Endothelial cell of umbilical vein (primary cell): ENCODE data around the gene TBC1D24. TPM values are rescaled to one million over a fixed set of nuclear protein-coding genes. Genes with fewer than 3 reads are reported as not detected.

Experiments used
- BruUV-seq: library from RNA; stranded (reverse); fragments of 400-500 nt; replicated peaks from 2 replicates; lab custom pipeline; 2021; lab: Mats Ljungman, UMichigan
- CTCF ChIA-PET: fragments of 300-600, 350-600 bp; sonication (Branson Sonifier 250); formaldehyde crosslinking; loops from one replicate; lab custom pipeline; 2021; ENCODE audit warnings: antibody characterized with exemption, inconsistent platforms; lab: Charles Lee
- POLR2A ChIA-PET: fragments of 300-600, 350-600 bp; sonication (Branson Sonifier 250); formaldehyde crosslinking; loops from one replicate; lab custom pipeline; 2021; ENCODE audit warnings: antibody characterized with exemption, inconsistent platforms; lab: Charles Lee
- DNase-seq: peaks from one replicate; pipeline ENCODE4 v3.0.0-alpha.2; 2011; ENCODE audit warnings: low read depth, low spot score
- FAIRE-seq: peaks from 2 replicates; lab custom pipeline; 2011; peaks lifted over from hg19 to GRCh38; lab: Jason Lieb, UNC
- H2AFZ ChIP-seq: 2 replicates; pipeline ENCODE4 v1.6.0; 2012; ENCODE audit warnings: low read depth, low read length, control low read depth, inconsistent platforms
- H3K27ac ChIP-seq: 2 replicates; pipeline ENCODE4 v1.5.1; 2011; ENCODE audit warnings: low read depth, mild to moderate bottlenecking, control low read depth, low read length, moderate library complexity; ENCODE audit not compliant: insufficient read depth
- H3K27me3 ChIP-seq, 2 experiments: 2 replicates each; pipeline versions ENCODE4 v1.6.0 to v1.6.1; 2011; ENCODE audit warnings: low read length in 2 of 2, mixed read lengths in 1 of 2; ENCODE audit not compliant: control insufficient read depth in 2 of 2, insufficient read depth in 2 of 2
- H3K36me3 ChIP-seq, 2 experiments: 2 replicates in 1 of 2; 3 replicates in 1 of 2; pipeline ENCODE4 v1.5.1; 2011; ENCODE audit warnings: low read length in 2 of 2, mild to moderate bottlenecking in 1 of 2, moderate library complexity in 1 of 2; ENCODE audit not compliant: control insufficient read depth in 2 of 2, insufficient read depth in 2 of 2; ENCODE audit errors: extremely low read depth in 1 of 2
- H3K4me1 ChIP-seq: 3 replicates; pipeline ENCODE4 v1.5.1; 2011; ENCODE audit warnings: mild to moderate bottlenecking, low read length; ENCODE audit not compliant: control insufficient read depth, insufficient read depth; ENCODE audit errors: extremely low read depth
- H3K4me2 ChIP-seq: 2 replicates; pipeline ENCODE4 v1.6.1; 2011; ENCODE audit warnings: low read length, control low read depth, mixed read lengths; ENCODE audit not compliant: insufficient read depth
- H3K4me3 ChIP-seq, 3 experiments: fragments of 200-600 bp in 1 of 3; sonication (generic), shearing (Covaris generic) in 1 of 3; replicated peaks in 1 of 3; 2 replicates each; pipeline ENCODE4 v1.5.1; 2011 to 2016; ENCODE audit warnings: control low read depth in 3 of 3, low read length in 3 of 3, mild to moderate bottlenecking in 2 of 3, inconsistent platforms in 1 of 3, low read depth in 1 of 3, moderate library complexity in 1 of 3; ENCODE audit not compliant: insufficient read depth in 1 of 3
- H3K79me2 ChIP-seq: 2 replicates; pipeline ENCODE4 v1.6.0; 2012; ENCODE audit warnings: low read length, inconsistent platforms; ENCODE audit not compliant: control insufficient read depth, insufficient read depth
- H3K9ac ChIP-seq: replicated peaks from 2 replicates; pipeline ENCODE3; 2011; ENCODE audit warnings: low read length, control low read depth; ENCODE audit not compliant: insufficient read depth; ENCODE audit errors: extremely low read depth
- H3K9me1 ChIP-seq: replicated peaks from 3 replicates; pipeline ENCODE4 v1.6.0; 2011; ENCODE audit warnings: mild to moderate bottlenecking, low read length; ENCODE audit not compliant: control insufficient read depth, insufficient read depth; ENCODE audit errors: extremely low read depth
- H3K9me3 ChIP-seq: replicated peaks from 2 replicates; pipeline ENCODE4 v1.5.1; 2012; ENCODE audit warnings: low read length, inconsistent platforms; ENCODE audit not compliant: control insufficient read depth, insufficient read depth
- H4K20me1 ChIP-seq: replicated peaks from 2 replicates; pipeline ENCODE3; 2011; ENCODE audit warnings: mild to moderate bottlenecking, low read length; ENCODE audit not compliant: control insufficient read depth, insufficient read depth; ENCODE audit errors: extremely low read depth
- GATA2 ChIP-seq: IDR thresholded peaks from 2 replicates; pipeline ENCODE4 v1.7.0; 2011; ENCODE audit warnings: low read depth, mild to moderate bottlenecking, moderate library complexity, mixed read lengths, low read length; ENCODE audit not compliant: insufficient read length, insufficient read depth
- JUN ChIP-seq: IDR thresholded peaks from 2 replicates; pipeline ENCODE4 v1.6.1; 2011; ENCODE audit warnings: borderline replicate concordance, low read depth; ENCODE audit not compliant: insufficient read length, insufficient read depth
- MYC ChIP-seq: IDR thresholded peaks from one replicate; pipeline ENCODE4 v1.6.1; 2011; ENCODE audit warnings: mild to moderate bottlenecking, low read depth, low read length
- POLR2A ChIP-seq: IDR thresholded peaks from 2 replicates; pipeline ENCODE4 v1.6.1; 2012; ENCODE audit warnings: low read depth, mild to moderate bottlenecking, control low read depth, low read length
- dilution Hi-C: fragments of 300-500 bp; cut with MboI; formaldehyde crosslinking; loops from one replicate; pipeline ENCODE4 v1.15.0; 2019; ENCODE audit warnings: low sequenced_read_pairs; ENCODE audit not compliant: extremely low pct_ligation_motif_present
- intact Hi-C: fragments of 100-400 bp; cut with micrococcal nuclease; formaldehyde crosslinking; loops from one replicate; pipeline ENCODE4 v1.10.0; 2022
- polyA plus RNA-seq, 4 experiments: library from polyadenylated mRNA; depleted of rRNA in 3 of 4; stranded (reverse) in 3 of 4; unstranded in 1 of 4; fragments of >200 nt; gene quantifications; 2 replicates each; pipeline versions ENCODE4 v1.2.1 to v1.2.3, GENCODE V29; 2011 to 2012; ENCODE audit warnings: missing spikeins in 1 of 4
- total RNA-seq: library from RNA; stranded (reverse); gene quantifications from 2 replicates; pipeline ENCODE4 v1.2.3, GENCODE V29; 2021
- TF ChIP-seq, protein P1 (sequence below), 2 donors: IDR thresholded peaks; 1 replicate in 1 of 2; 2 replicates in 1 of 2; pipeline ENCODE4 v1.5.1; 2011; ENCODE audit warnings: low read length in 2 of 2, mild to moderate bottlenecking in 2 of 2, moderate library complexity in 2 of 2, control low read depth in 1 of 2, inconsistent platforms in 1 of 2, low read depth in 1 of 2; ENCODE audit not compliant: insufficient read depth in 1 of 2; ENCODE audit errors: extremely low read depth in 1 of 2
- TF ChIP-seq, protein P2 (sequence below): IDR thresholded peaks from 2 replicates; pipeline ENCODE4 v1.6.1; 2011; ENCODE audit not compliant: insufficient read depth, insufficient read length

TBC1D24 gene
- total and polyA plus RNA-seq, 2 donors (not counting 3 experiments of a cell fraction or from before 2014, with no cell fraction given) = 8.1 to 22.8 TPM

DNA sequence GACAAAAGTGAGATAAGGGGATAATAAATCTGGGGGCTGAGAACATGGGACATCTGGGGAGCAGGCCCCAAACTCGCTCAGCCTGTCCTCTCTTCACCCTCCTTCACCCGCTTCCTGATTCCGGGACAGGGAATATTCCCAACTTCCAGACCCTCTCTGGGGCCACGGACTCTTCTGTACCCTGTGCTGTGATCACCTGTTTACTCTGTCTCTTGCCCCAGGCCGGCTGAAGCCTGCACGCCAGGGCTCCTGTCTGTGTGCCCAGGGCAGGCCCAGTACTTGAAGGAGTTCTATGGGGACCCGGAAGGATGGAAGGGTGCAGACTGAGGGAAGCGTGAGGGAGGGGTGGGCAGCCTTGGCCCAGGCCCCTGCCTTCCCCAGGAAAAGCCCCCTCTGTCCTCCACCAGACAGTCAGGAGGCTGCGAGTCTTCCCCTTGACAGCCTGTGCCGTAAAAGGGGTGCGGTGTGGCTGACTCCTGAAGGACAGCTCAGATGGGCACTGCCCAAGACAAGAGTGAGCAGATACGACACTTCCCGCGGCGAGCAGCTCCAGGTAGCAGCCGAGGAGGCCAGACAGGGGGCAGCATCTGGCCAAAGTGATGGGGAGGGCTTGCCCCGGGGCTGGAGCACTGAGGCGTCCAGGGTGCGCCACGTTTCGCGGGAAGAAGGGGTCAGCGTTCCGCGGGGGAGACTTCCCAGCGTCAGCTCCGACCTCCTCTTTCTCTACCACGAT lies 46.7 kb upstream of the TBC1D24 start:
- Histone ChIP-seq H3K27ac (peak overlapping the region; percentile 38), H3K27me3 (no peaks in the 10 kb centered on the region), H3K4me1 (peaks cover 21% of the 10 kb centered on the region), H3K79me2 (peaks cover 34% of the 10 kb centered on the region), H3K9me3 (no peaks in the 10 kb centered on the region), H3K4me2 (peak overlapping the region; percentile 73), H4K20me1 (no peaks in the 10 kb centered on the region), H3K4me3 (peak overlapping the region; percentile 35 to 60 (median 57)), H3K9ac (peak overlapping the region; percentile 63), H2AFZ (peak overlapping the region; percentile 87), H3K36me3 (peaks cover 6 to 10% of the 10 kb centered on the region in 2 experiments), H3K9me1 (no peaks in the 10 kb centered on the region)
- TF ChIP-seq MYC (no peak), POLR2A (no peak), JUN (no peak), GATA2 (no peak)
- TF ChIP-seq, protein P1, sequence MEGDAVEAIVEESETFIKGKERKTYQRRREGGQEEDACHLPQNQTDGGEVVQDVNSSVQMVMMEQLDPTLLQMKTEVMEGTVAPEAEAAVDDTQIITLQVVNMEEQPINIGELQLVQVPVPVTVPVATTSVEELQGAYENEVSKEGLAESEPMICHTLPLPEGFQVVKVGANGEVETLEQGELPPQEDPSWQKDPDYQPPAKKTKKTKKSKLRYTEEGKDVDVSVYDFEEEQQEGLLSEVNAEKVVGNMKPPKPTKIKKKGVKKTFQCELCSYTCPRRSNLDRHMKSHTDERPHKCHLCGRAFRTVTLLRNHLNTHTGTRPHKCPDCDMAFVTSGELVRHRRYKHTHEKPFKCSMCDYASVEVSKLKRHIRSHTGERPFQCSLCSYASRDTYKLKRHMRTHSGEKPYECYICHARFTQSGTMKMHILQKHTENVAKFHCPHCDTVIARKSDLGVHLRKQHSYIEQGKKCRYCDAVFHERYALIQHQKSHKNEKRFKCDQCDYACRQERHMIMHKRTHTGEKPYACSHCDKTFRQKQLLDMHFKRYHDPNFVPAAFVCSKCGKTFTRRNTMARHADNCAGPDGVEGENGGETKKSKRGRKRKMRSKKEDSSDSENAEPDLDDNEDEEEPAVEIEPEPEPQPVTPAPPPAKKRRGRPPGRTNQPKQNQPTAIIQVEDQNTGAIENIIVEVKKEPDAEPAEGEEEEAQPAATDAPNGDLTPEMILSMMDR (IDR thresholded peaks at IDR 0.05; ENCODE audit: extremely low read depth in 1 of 2, insufficient read depth in 1 of 2, low read depth in 1 of 2, low read length in 2 of 2) = peak in 1 of 2 donors; percentile 20
- TF ChIP-seq, protein P2, sequence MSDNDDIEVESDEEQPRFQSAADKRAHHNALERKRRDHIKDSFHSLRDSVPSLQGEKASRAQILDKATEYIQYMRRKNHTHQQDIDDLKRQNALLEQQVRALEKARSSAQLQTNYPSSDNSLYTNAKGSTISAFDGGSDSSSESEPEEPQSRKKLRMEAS = no peak
- BruUV-seq = TSS peak; percentile 55
- ChIA-PET CTCF (interaction anchor here (1.0 to 4.0 kb wide), 7 partner anchors 8 to 109 kb away, joined by 3 to 25 read pairs (median 5); partner anchors contain the start of genes ABCA3 and PDPK1), POLR2A (no interaction called here)
- FAIRE-seq (no peak), DNase-seq (no peak)
- dilution Hi-C loops = no loop called here
- intact Hi-C loops = loop anchor here (2.0 to 10.0 kb wide), 3 partner anchors 87 to 159 kb away; partner anchors contain the start of genes ABCA3 and RNPS1
